ENCODE measurements around the gene FAM3B. TPM values are rescaled to one million over a fixed set of nuclear protein-coding genes. Genes with fewer than 3 reads are reported as not detected.
"Not testable (repeated sequence)": the region's sequence is repeated elsewhere in the genome, so short reads cannot be mapped to it uniquely, and the experiment has no call there.

Gene FAM3B
- total RNA-seq, 1 donor from 2014 or later: 4.5 TPM

- no peak for TF ChIP-seq CTCF (IDR thresholded peaks at IDR 0.05; ENCODE audit: insufficient read depth, low read length, poor library complexity, severe bottlenecking)
- DNase-seq (ENCODE audit: low read depth): no peak
- H3K4me3 ChIP-seq (ENCODE audit: low read depth, low read length): no peak overlapping the region
- no peaks in the 10 kb centered on the region for H3K36me3 ChIP-seq (ENCODE audit: control insufficient read depth, insufficient read depth, low read length)
- H3K27me3 ChIP-seq (ENCODE audit: control insufficient read depth, insufficient read depth, low read length): no peaks in the 10 kb centered on the region
These were observed 21.9 kb upstream of the FAM3B start for GRCh38 chr21:41294548-41295231.

GRCh38 chr21:41295721-41296254 lies 20.8 kb upstream of the FAM3B start:
- Histone ChIP-seq H3K27me3 (ENCODE audit: control insufficient read depth, insufficient read depth, low read length) (no peaks in the 10 kb centered on the region), H3K36me3 (ENCODE audit: control insufficient read depth, insufficient read depth, low read length) (no peaks in the 10 kb centered on the region), H3K4me3 (ENCODE audit: low read depth, low read length) (no peak overlapping the region)
- no peak for DNase-seq (ENCODE audit: low read depth)
- no peak for TF ChIP-seq CTCF (IDR thresholded peaks at IDR 0.05; ENCODE audit: insufficient read depth, low read length, poor library complexity, severe bottlenecking)

GRCh38 chr21:41302976-41303375 lies 13.6 kb upstream of the FAM3B start:
- DNase-seq (ENCODE audit: low read depth): no peak
- no peaks in the 10 kb centered on the region for H3K36me3 ChIP-seq (ENCODE audit: control insufficient read depth, insufficient read depth, low read length)
- no peaks in the 10 kb centered on the region for H3K27me3 ChIP-seq (ENCODE audit: control insufficient read depth, insufficient read depth, low read length)
- no peak overlapping the region for H3K4me3 ChIP-seq (ENCODE audit: low read depth, low read length)
- TF ChIP-seq CTCF (IDR thresholded peaks at IDR 0.05; ENCODE audit: insufficient read depth, low read length, poor library complexity, severe bottlenecking): no peak

GRCh38 chr21:41304068-41304720 lies 12.4 kb upstream of the FAM3B start:
- no peak for TF ChIP-seq CTCF (IDR thresholded peaks at IDR 0.05; ENCODE audit: insufficient read depth, low read length, poor library complexity, severe bottlenecking)

GRCh38 chr21:41307219-41307618 lies 9.4 kb upstream of the FAM3B start:
- no peaks in the 10 kb centered on the region for H3K27me3 ChIP-seq (ENCODE audit: control insufficient read depth, insufficient read depth, low read length)
- H3K36me3 ChIP-seq (ENCODE audit: control insufficient read depth, insufficient read depth, low read length): no peaks in the 10 kb centered on the region
- H3K4me3 ChIP-seq (ENCODE audit: low read depth, low read length): no peak overlapping the region
- no peak for TF ChIP-seq CTCF (IDR thresholded peaks at IDR 0.05; ENCODE audit: insufficient read depth, low read length, poor library complexity, severe bottlenecking)
- no peak for DNase-seq (ENCODE audit: low read depth)

More at GRCh38 chr21:41304068-41304720, 12.4 kb upstream of the FAM3B start:
- no peak overlapping the region for H3K4me3 ChIP-seq (ENCODE audit: low read depth, low read length)
- H3K27me3 ChIP-seq (ENCODE audit: control insufficient read depth, insufficient read depth, low read length): no peaks in the 10 kb centered on the region
- H3K36me3 ChIP-seq (ENCODE audit: control insufficient read depth, insufficient read depth, low read length): no peaks in the 10 kb centered on the region
- no peak for DNase-seq (ENCODE audit: low read depth)

GRCh38 chr21:41313285-41314164 lies 3.1 kb upstream of the FAM3B start:
- not testable (repeated sequence) for H3K4me3 ChIP-seq (ENCODE audit: low read depth, low read length); DNase-seq (ENCODE audit: low read depth); H3K36me3 ChIP-seq (ENCODE audit: control insufficient read depth, insufficient read depth, low read length)
- peaks cover 23% of the 10 kb centered on the region for H3K27me3 ChIP-seq (ENCODE audit: control insufficient read depth, insufficient read depth, low read length)

Data from kidney epithelial cell (primary cell).